ENCODE data around the gene ATXN7L3. TPM values are rescaled to one million over a fixed set of nuclear protein-coding genes. Genes with fewer than 3 reads are reported as not detected.

The ATXN7L3 gene
- total RNA-seq, 4 donors from 2014 or later, result 44.1 to 77.4 (median 52.3) TPM

GRCh38 chr17:44207319-44207718, 7.6 kb upstream of the ATXN7L3 start:
- Histone ChIP-seq H3K27me3 (no peaks in the 10 kb centered on the region), H3K9me3 (no peaks in the 10 kb centered on the region), H3K36me3 (peaks cover 0 to 21% (median 9%) of the 10 kb centered on the region in 4 donors), H3K4me1 (peaks cover 9 to 35% (median 13%) of the 10 kb centered on the region in 4 donors), H3K27ac (no peak overlapping the region), H3K4me3 (no peak overlapping the region)
- intact Hi-C loops (cut with DNase I; ENCODE audit: low total_unique reads), result no loop called here
- 90 to 91% methylated on average over 4 to 17 of the region's 17 CpGs for WGBS, 2 donors (ENCODE audit: low coverage in 1 of 2)
- in situ Hi-C loops (cut with MboI; ENCODE audit: low pct_ligation_motif_present in 1 of 4, low pct_unique_long_range_greater_than_20kb in 1 of 4, low sequenced_read_pairs in 3 of 4), result no loop called here
- no peak for DNase-seq
- TF ChIP-seq POLR2AphosphoS5 (IDR thresholded peaks at IDR 0.05), result no peak
- TF ChIP-seq EP300 (IDR thresholded peaks at IDR 0.05; ENCODE audit: low read depth), result no peak
- TF ChIP-seq CTCF (IDR thresholded peaks at IDR 0.05), result no peak
- TF ChIP-seq POLR2A (IDR thresholded peaks at IDR 0.05), result no peak

- Histone ChIP-seq H3K4me1 (peaks cover 9 to 35% (median 13%) of the 10 kb centered on the region in 4 donors), H3K27ac (no peak overlapping the region), H3K27me3 (no peaks in the 10 kb centered on the region), H3K4me3 (no peak overlapping the region), H3K36me3 (peaks cover 0 to 21% (median 9%) of the 10 kb centered on the region in 4 donors), H3K9me3 (no peaks in the 10 kb centered on the region)
- in situ Hi-C loops (cut with MboI; ENCODE audit: low pct_ligation_motif_present in 1 of 4, low pct_unique_long_range_greater_than_20kb in 1 of 4, low sequenced_read_pairs in 3 of 4), result no loop called here
- TF ChIP-seq CTCF (IDR thresholded peaks at IDR 0.05) (no peak), EP300 (IDR thresholded peaks at IDR 0.05; ENCODE audit: low read depth) (no peak), POLR2A (IDR thresholded peaks at IDR 0.05) (no peak), POLR2AphosphoS5 (IDR thresholded peaks at IDR 0.05) (no peak)
- no peak for DNase-seq
- WGBS, 2 donors (ENCODE audit: low coverage in 1 of 2), result 81% methylated on average over 6 of the region's 6 CpGs; no CpG with 5 or more reads in 1 of the 2 donors
- intact Hi-C loops (cut with DNase I; ENCODE audit: low total_unique reads), result no loop called here
Observed at GRCh38 chr17:44206825-44207155, 7.1 kb upstream of the ATXN7L3 start.

- H3K4me3 ChIP-seq, result no peak overlapping the region
- peaks cover 9 to 33% (median 12%) of the 10 kb centered on the region in 4 donors for H3K4me1 ChIP-seq
- no peak for TF ChIP-seq POLR2AphosphoS5 (IDR thresholded peaks at IDR 0.05)
- peak; percentile 12 for TF ChIP-seq POLR2A (IDR thresholded peaks at IDR 0.05)
- no peak overlapping the region for H3K27ac ChIP-seq
- intact Hi-C loops (cut with DNase I; ENCODE audit: low total_unique reads) (no loop called here), in situ Hi-C loops (cut with MboI; ENCODE audit: low pct_ligation_motif_present in 1 of 4, low pct_unique_long_range_greater_than_20kb in 1 of 4, low sequenced_read_pairs in 3 of 4) (no loop called here)
- H3K9me3 ChIP-seq, result no peaks in the 10 kb centered on the region
- WGBS, 2 donors (ENCODE audit: low coverage in 1 of 2), result 32 to 57% methylated on average over 3 to 13 of the region's 13 CpGs
- H3K36me3 ChIP-seq, result peaks cover 0 to 21% (median 7%) of the 10 kb centered on the region in 4 donors
- H3K27me3 ChIP-seq, result no peaks in the 10 kb centered on the region
- no peak for DNase-seq
Observed at GRCh38 chr17:44205962-44206824, 6.5 kb upstream of the ATXN7L3 start.

- H3K27me3 ChIP-seq, result no peaks in the 10 kb centered on the region
- no peak overlapping the region for H3K4me3 ChIP-seq
- H3K9me3 ChIP-seq, result no peaks in the 10 kb centered on the region
- H3K36me3 ChIP-seq, result peaks cover 0 to 21% (median 7%) of the 10 kb centered on the region in 4 donors
- DNase-seq, result no peak
- in situ Hi-C loops (cut with MboI; ENCODE audit: low pct_ligation_motif_present in 1 of 4, low pct_unique_long_range_greater_than_20kb in 1 of 4, low sequenced_read_pairs in 3 of 4) (loop anchor here in 1 of 4 donors (5.0 kb wide), 1 partner anchor 128 kb away; no protein-coding TSS in a partner anchor), intact Hi-C loops (cut with DNase I; ENCODE audit: low total_unique reads) (no loop called here)
- 60% methylated on average over 5 of the region's 5 CpGs; no CpG with 5 or more reads in 1 of the 2 donors for WGBS, 2 donors (ENCODE audit: low coverage in 1 of 2)
- H3K4me1 ChIP-seq, result peaks cover 0 to 26% (median 2%) of the 10 kb centered on the region in 4 donors
- TF ChIP-seq POLR2A (IDR thresholded peaks at IDR 0.05) (no peak), EP300 (IDR thresholded peaks at IDR 0.05; ENCODE audit: low read depth) (no peak), CTCF (IDR thresholded peaks at IDR 0.05) (no peak), POLR2AphosphoS5 (IDR thresholded peaks at IDR 0.05) (no peak)
- H3K27ac ChIP-seq, result no peak overlapping the region
Observed at GRCh38 chr17:44204441-44204882, 4.8 kb upstream of the ATXN7L3 start.
